ENCODE data around the gene CAMTA1.

Gene CAMTA1

DNA sequence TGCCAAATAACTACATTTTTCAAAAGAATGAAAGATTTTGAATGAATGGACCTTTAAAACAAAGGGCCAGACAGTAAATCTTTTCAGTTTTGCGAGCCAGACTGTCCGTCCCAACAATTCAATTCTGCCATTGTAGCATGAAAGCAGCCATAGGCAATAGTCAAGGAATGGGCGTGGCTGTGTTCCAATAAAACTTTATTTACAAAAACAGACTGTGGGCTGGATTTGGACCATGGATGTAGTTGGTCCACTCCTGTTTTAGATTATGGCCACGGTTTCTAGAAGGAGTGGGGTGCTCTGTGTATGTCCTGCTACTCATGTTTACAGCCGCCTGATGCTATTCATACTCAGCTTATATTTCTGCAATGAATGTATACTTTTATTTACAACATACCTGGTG lies 474.7 kb downstream of the CAMTA1 start:
- Histone ChIP-seq H3K4me1 (ENCODE audit: insufficient read depth, low read length) (peaks cover 12% of the 10 kb centered on the region; the same call in 1 of the 2 replicates), H3K27ac (ENCODE audit: low read depth, low read length) (no peak overlapping the region), H3K4me3 (ENCODE audit: low read length) (no peak overlapping the region), H3K9ac (ENCODE audit: low read depth, low read length) (no peak overlapping the region), H3K36me3 (ENCODE audit: insufficient read depth, low read length) (no peaks in the 10 kb centered on the region), H3K9me3 (ENCODE audit: insufficient read depth, low read depth, low read length) (no peaks in the 10 kb centered on the region), H3K27me3 (ENCODE audit: insufficient read depth, low read length) (no peaks in the 10 kb centered on the region)
- 94% methylated on average over 4 of the region's 5 CpGs for WGBS

DNA sequence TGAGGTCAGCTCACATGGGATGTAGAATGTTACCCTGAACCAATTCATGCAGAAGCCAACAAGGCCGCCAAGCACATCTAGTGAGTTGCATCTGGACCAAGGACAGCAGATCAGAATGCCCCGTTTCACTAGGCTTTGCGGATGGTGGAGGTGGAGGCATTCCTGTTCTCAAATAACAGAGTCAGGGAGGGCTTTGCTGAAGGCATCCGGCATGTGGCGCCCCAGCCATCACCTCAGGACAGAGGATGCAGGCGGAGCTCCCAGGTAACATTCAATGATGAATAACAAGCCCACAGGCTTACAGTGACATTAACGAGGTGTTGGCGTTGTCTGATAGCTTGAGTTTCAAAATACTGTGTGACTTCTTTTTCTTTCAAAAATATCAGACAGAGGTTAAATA lies 476.2 kb downstream of the CAMTA1 start:
- Histone ChIP-seq H3K36me3 (ENCODE audit: insufficient read depth, low read length) (no peaks in the 10 kb centered on the region), H3K9ac (ENCODE audit: low read depth, low read length) (no peak overlapping the region), H3K27ac (ENCODE audit: low read depth, low read length) (no peak overlapping the region), H3K4me3 (ENCODE audit: low read length) (no peak overlapping the region), H3K4me1 (ENCODE audit: insufficient read depth, low read length) (peaks cover 11% of the 10 kb centered on the region; the same call in 1 of the 2 replicates), H3K9me3 (ENCODE audit: insufficient read depth, low read depth, low read length) (no peaks in the 10 kb centered on the region), H3K27me3 (ENCODE audit: insufficient read depth, low read length) (no peaks in the 10 kb centered on the region)
- WGBS, result 84% methylated on average over 8 of the region's 8 CpGs

DNA sequence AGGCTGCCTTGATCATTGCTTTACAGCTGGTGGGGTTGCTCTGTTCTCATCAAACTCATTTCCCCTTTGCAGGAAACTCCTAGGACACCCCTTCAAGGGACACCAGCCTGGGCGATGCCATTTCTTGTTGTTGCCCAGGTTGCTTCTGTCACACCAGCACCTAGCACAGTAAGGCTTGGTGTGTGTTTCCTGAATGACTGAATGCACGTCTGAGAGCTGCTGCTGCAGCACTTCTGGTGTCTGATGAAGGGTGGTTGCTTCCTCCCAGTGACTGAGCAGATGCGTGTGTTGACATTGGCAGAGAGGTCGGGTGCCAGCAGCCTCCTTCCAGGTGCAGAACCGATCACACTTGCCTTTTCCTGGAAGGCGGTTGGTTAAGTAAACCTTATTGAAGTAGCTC lies 477.4 kb downstream of the CAMTA1 start:
- no peaks in the 10 kb centered on the region for H3K9me3 ChIP-seq (ENCODE audit: insufficient read depth, low read depth, low read length)
- H3K27me3 ChIP-seq (ENCODE audit: insufficient read depth, low read length), result no peaks in the 10 kb centered on the region
- WGBS, result 85% methylated on average over 6 of the region's 6 CpGs
- peaks cover under 1% of the 10 kb centered on the region; the same call in 1 of the 2 replicates for H3K4me1 ChIP-seq (ENCODE audit: insufficient read depth, low read length)
- no peak overlapping the region for H3K9ac ChIP-seq (ENCODE audit: low read depth, low read length)
- no peak overlapping the region for H3K4me3 ChIP-seq (ENCODE audit: low read length)
- no peak overlapping the region for H3K27ac ChIP-seq (ENCODE audit: low read depth, low read length)
- no peaks in the 10 kb centered on the region for H3K36me3 ChIP-seq (ENCODE audit: insufficient read depth, low read length)

DNA sequence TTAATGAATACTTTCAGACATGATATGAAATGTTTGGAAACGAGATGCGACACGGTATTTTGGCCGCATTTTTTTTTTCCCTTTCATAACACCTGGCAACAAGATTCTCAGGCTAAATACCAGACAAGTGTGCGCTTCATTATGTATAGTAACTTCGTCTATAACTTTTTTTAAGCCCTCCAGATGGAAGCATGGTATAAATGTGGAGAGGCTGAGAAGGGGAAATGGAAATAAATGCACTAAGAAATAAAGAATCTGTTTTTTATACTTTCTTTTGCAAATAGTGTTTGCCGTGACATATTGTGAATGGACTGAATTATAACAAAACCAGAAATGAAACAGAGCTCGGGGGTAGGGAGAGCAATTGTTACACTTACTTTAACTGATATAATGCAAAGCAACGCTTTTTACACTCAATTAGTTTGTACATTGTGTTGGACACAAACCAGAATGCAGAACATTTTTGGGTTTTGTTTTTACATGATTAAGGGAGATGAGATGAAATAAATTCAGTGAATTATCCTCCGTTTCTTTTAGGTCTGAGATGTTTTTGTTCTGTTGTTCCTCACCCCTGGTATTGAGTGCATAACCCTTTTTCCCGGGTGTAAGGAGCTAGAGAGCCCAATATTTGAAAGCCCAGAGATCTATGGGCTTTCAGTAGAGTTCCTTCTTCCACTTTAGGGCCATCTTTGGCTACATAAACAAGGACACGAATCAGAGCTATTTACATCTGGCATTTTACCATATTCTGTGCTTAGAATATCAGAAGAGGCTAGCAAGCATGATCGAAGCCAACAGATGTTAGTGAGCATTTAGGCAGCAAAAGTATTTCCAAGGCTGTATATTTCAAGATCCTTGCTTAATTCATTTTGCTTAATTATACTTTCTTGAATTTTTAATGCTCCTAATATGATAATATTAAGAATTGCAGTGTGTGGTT lies 478.0 kb downstream of the CAMTA1 start:
- no peaks in the 10 kb centered on the region for H3K36me3 ChIP-seq (ENCODE audit: insufficient read depth, low read length)
- H3K9ac ChIP-seq (ENCODE audit: low read depth, low read length), result no peak overlapping the region
- H3K9me3 ChIP-seq (ENCODE audit: insufficient read depth, low read depth, low read length), result 0 out of 2 replicates have a peak, but pooled peaks cover under 1% of the 10 kb centered on the region
- no peaks in the 10 kb centered on the region; the same call in 1 of the 2 replicates for H3K4me1 ChIP-seq (ENCODE audit: insufficient read depth, low read length)
- no peak overlapping the region for H3K4me3 ChIP-seq (ENCODE audit: low read length)
- 92% methylated on average over 12 of the region's 13 CpGs for whole genome bisulfite sequencing
- no peaks in the 10 kb centered on the region for H3K27me3 ChIP-seq (ENCODE audit: insufficient read depth, low read length)
- no peak overlapping the region for H3K27ac ChIP-seq (ENCODE audit: low read depth, low read length)

DNA sequence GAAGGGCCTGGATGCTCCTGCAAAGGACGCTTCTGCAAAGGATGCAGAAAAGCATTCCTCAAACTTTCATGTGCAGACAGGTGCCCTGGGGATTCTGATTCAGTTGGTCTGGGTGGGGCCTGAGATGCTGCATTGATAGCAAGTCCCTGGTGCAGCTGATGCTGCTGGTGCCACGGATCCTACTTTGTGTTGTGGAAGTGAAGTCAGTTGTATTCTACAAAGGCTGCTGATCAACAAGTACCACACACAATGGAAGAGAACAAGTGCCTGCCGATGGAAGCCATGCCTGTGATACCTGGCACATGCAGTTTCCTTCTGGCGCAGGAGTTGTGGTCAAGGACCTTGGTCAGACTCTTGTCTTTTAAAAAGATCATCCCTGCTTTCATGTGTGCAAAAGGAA lies 478.8 kb downstream of the CAMTA1 start:
- Histone ChIP-seq H3K4me1 (ENCODE audit: insufficient read depth, low read length) (no peaks in the 10 kb centered on the region; the same call in 1 of the 2 replicates), H3K27ac (ENCODE audit: low read depth, low read length) (no peak overlapping the region), H3K9ac (ENCODE audit: low read depth, low read length) (no peak overlapping the region), H3K36me3 (ENCODE audit: insufficient read depth, low read length) (no peaks in the 10 kb centered on the region), H3K4me3 (ENCODE audit: low read length) (no peak overlapping the region), H3K9me3 (ENCODE audit: insufficient read depth, low read depth, low read length) (peaks cover 8% of the 10 kb centered on the region), H3K27me3 (ENCODE audit: insufficient read depth, low read length) (no peaks in the 10 kb centered on the region)
- WGBS, result 98% methylated on average over 3 of the region's 4 CpGs

DNA sequence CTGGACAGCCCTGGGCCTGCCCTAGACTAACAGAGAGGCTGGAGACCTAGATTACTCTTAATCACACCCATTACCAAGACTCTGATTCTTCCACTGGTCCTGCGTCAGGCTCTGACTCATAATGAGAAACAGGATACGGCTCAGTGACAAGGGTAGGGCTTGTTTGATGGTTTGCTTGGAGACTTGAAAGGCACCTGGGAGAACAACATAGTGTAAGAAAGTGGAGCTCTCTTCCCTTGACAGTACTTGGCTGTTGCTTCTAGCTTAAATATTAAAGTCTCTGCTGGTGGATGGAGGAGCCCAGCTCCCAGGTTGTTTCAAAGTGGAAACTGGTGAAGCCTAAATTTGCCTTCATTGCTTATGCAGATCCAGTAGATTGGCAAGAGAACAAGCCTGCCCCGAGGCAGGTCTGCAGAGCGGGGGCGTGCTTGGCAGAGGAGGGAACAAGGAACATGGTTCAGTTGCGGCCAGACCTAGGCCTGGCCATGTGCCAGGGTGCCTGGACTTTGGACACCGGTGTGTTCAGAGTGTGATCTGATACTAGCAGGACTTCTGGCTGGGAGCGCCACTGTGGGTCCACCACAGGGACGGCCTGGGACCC lies 480.6 kb downstream of the CAMTA1 start:
- Histone ChIP-seq H3K36me3 (ENCODE audit: insufficient read depth, low read length) (no peaks in the 10 kb centered on the region), H3K9ac (ENCODE audit: low read depth, low read length) (no peak overlapping the region), H3K9me3 (ENCODE audit: insufficient read depth, low read depth, low read length) (peaks cover 17% of the 10 kb centered on the region), H3K27ac (ENCODE audit: low read depth, low read length) (no peak overlapping the region), H3K4me3 (ENCODE audit: low read length) (no peak overlapping the region), H3K4me1 (ENCODE audit: insufficient read depth, low read length) (no peaks in the 10 kb centered on the region; the same call in 1 of the 2 replicates), H3K27me3 (ENCODE audit: insufficient read depth, low read length) (no peaks in the 10 kb centered on the region)
- 86% methylated on average over 9 of the region's 9 CpGs for WGBS

DNA sequence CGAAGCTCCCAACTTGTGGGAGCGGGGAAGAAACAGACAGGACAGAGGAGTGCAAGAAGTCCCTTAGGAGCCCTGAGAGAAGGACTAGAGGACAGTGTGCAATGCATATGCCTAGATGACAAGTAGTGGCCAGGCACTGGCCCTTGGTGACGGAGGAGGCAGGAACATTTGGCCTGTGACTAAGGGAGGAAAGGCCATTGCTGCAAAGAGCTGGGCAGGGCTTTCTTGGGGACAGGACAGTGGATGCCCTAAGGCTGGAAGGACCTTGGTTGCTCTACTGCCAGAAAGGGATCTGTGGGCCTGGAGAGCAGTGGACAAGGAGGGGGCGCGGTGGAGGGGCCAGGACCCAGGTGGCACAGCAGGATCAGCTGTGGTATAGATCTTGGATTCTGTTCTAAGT lies 481.3 kb downstream of the CAMTA1 start:
- Histone ChIP-seq H3K27ac (ENCODE audit: low read depth, low read length) (no peak overlapping the region), H3K27me3 (ENCODE audit: insufficient read depth, low read length) (no peaks in the 10 kb centered on the region), H3K9ac (ENCODE audit: low read depth, low read length) (no peak overlapping the region), H3K36me3 (ENCODE audit: insufficient read depth, low read length) (no peaks in the 10 kb centered on the region), H3K9me3 (ENCODE audit: insufficient read depth, low read depth, low read length) (peaks cover 17% of the 10 kb centered on the region), H3K4me1 (ENCODE audit: insufficient read depth, low read length) (no peaks in the 10 kb centered on the region; the same call in 1 of the 2 replicates), H3K4me3 (ENCODE audit: low read length) (no peak overlapping the region)
- 80% methylated on average over 5 of the region's 5 CpGs for WGBS

DNA sequence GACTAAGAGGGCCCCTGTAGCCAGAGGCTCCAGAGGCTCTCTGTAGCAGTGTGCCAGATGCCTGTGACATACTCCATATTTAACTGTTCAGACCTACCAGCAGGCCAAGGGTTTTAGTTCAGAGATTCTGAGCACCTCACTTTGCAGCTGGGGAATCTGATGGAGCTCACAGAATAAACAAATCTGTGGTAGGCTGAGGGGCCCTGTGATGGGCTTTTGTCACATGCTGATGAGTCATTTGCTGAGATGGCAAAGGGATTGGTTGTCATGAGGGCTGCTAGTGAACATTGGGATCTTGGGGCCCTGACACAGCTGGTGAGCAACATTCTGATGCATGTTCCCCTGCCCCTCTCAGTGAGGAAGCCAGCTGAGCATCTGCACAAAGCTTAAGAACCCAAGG lies 482.2 kb downstream of the CAMTA1 start:
- no peaks in the 10 kb centered on the region; the same call in 1 of the 2 replicates for H3K4me1 ChIP-seq (ENCODE audit: insufficient read depth, low read length)
- H3K4me3 ChIP-seq (ENCODE audit: low read length), result no peak overlapping the region
- no peak overlapping the region for H3K27ac ChIP-seq (ENCODE audit: low read depth, low read length)
- H3K27me3 ChIP-seq (ENCODE audit: insufficient read depth, low read length), result no peaks in the 10 kb centered on the region
- H3K9me3 ChIP-seq (ENCODE audit: insufficient read depth, low read depth, low read length), result peaks cover 17% of the 10 kb centered on the region
- H3K36me3 ChIP-seq (ENCODE audit: insufficient read depth, low read length), result no peaks in the 10 kb centered on the region
- H3K9ac ChIP-seq (ENCODE audit: low read depth, low read length), result no peak overlapping the region

DNA sequence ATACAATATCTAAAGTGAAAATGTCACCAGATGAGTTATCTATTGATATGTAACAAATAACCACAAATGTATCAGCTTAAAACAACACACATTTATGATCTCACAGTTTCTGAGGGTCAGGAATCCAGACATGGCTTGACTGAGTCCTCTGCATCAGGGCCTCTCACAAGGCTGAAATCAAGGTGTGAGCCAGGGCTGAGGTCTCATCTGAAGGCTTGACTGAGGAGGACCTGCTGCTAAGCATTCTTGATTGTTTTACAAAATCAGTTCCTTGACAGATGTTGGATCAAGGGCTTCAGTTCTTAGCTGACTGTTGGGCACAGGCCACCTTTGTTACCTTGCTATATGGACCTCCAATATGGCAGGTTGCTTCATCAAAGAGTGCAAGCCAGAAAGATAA lies 483.7 kb downstream of the CAMTA1 start:
- peaks cover 17% of the 10 kb centered on the region for H3K9me3 ChIP-seq (ENCODE audit: insufficient read depth, low read depth, low read length)
- no peak overlapping the region for H3K4me3 ChIP-seq (ENCODE audit: low read length)
- H3K27me3 ChIP-seq (ENCODE audit: insufficient read depth, low read length), result no peaks in the 10 kb centered on the region
- no peaks in the 10 kb centered on the region for H3K36me3 ChIP-seq (ENCODE audit: insufficient read depth, low read length)
- H3K4me1 ChIP-seq (ENCODE audit: insufficient read depth, low read length), result no peaks in the 10 kb centered on the region; the same call in 1 of the 2 replicates
- no peak overlapping the region for H3K9ac ChIP-seq (ENCODE audit: low read depth, low read length)
- H3K27ac ChIP-seq (ENCODE audit: low read depth, low read length), result no peak overlapping the region

DNA sequence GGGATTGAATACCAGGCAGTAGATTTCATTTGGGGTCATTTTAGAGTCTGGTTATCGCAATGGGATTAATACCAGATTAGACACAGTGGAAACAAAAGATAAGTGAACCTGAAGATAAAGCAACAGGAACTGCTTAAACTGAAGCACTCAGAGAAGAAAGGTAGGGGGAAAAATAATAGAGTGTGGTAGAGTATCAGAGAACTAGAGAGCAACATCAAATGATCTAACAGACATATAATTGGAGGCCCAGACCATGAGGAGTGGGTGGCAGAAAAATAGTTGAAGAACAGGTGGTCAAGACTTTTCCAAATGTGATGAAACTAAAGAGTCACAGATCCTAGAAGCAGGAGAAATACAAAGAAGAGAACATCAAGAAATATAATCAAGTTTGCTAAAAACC lies 484.3 kb downstream of the CAMTA1 start:
- peaks cover 17% of the 10 kb centered on the region for H3K9me3 ChIP-seq (ENCODE audit: insufficient read depth, low read depth, low read length)
- H3K27ac ChIP-seq (ENCODE audit: low read depth, low read length), result no peak overlapping the region
- WGBS, result 94% methylated on average over 1 of the region's 1 CpG
- no peaks in the 10 kb centered on the region for H3K27me3 ChIP-seq (ENCODE audit: insufficient read depth, low read length)
- no peak overlapping the region for H3K4me3 ChIP-seq (ENCODE audit: low read length)
- no peak overlapping the region for H3K9ac ChIP-seq (ENCODE audit: low read depth, low read length)
- no peaks in the 10 kb centered on the region; the same call in 1 of the 2 replicates for H3K4me1 ChIP-seq (ENCODE audit: insufficient read depth, low read length)
- H3K36me3 ChIP-seq (ENCODE audit: insufficient read depth, low read length), result no peaks in the 10 kb centered on the region

DNA sequence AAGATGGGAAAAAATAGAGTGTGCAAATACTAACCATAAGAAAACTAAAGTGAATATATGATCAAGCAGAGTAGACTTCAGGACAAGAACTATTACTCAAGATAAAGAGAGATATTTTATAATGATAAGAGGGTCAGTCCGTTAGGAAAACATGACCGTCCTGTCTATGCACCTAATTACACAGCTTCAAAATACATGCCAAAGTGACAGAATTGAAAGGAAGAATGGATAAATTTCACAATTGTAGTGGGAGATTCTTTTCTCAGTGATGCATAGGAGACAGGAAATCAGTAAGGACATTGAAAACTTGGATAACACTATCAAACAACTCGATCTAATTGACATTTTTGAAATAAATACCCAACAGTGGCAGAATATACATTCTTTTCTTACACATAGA lies 489.0 kb downstream of the CAMTA1 start:
- Histone ChIP-seq H3K4me1 (ENCODE audit: insufficient read depth, low read length) (no peaks in the 10 kb centered on the region), H3K27me3 (ENCODE audit: insufficient read depth, low read length) (no peaks in the 10 kb centered on the region), H3K9ac (ENCODE audit: low read depth, low read length) (no peak overlapping the region), H3K4me3 (ENCODE audit: low read length) (no peak overlapping the region), H3K9me3 (ENCODE audit: insufficient read depth, low read depth, low read length) (peaks cover 10% of the 10 kb centered on the region), H3K27ac (ENCODE audit: low read depth, low read length) (no peak overlapping the region), H3K36me3 (ENCODE audit: insufficient read depth, low read length) (no peaks in the 10 kb centered on the region)
- 100% methylated on average over 1 of the region's 3 CpGs for WGBS
